GM21825 (cell line): ENCODE measurements around the gene ARHGEF19.
A peak's percentile ranks its signal among the peaks of the same experiment; 100 is the strongest.

Experiments
- ATAC-seq: cut with Tn5 transposase; IDR thresholded peaks from one replicate; pipeline ENCODE4 v1.9.1; 2021; ENCODE audit warnings: mild to moderate bottlenecking, moderate library complexity; ENCODE audit not compliant: unreplicated experiment

ARHGEF19 gene

DNA sequence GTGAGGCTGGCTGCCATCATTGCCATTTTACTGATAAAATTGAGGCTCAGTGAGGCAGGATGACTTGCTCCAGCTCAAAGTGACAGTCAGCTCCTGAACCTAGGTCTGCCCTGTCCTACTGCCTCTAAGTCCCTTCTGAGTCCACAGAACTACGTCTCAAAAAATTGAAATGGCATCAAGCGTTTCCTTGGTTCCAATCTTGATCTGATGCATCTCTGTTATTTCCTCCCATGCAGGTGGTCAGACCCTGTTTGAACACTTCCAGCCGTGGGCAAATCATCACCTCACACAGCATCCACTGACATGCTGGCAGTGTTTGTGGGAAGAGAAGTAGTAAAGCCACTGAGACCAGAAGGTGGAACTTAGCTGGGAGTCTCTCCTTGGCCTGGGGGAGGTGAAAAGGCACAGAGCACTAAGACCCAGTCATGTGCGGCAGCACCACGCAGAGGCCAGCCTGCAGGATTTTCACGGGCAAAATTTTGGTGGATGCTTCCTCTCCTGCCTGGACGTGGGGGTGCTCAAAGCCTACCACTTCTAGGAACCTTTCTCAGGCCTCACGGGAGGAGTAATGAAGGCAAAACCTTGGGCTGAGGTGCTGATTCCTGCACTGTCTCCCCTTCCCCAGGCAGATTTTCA lies 32.3 kb upstream of the ARHGEF19 start:
- no peak for ATAC-seq

- no peak for ATAC-seq
Measured at GRCh38 chr1:16243936-16244649, 31.6 kb upstream of the ARHGEF19 start.

GRCh38 chr1:16243215-16243610 lies 30.8 kb upstream of the ARHGEF19 start:
- ATAC-seq = no peak

DNA sequence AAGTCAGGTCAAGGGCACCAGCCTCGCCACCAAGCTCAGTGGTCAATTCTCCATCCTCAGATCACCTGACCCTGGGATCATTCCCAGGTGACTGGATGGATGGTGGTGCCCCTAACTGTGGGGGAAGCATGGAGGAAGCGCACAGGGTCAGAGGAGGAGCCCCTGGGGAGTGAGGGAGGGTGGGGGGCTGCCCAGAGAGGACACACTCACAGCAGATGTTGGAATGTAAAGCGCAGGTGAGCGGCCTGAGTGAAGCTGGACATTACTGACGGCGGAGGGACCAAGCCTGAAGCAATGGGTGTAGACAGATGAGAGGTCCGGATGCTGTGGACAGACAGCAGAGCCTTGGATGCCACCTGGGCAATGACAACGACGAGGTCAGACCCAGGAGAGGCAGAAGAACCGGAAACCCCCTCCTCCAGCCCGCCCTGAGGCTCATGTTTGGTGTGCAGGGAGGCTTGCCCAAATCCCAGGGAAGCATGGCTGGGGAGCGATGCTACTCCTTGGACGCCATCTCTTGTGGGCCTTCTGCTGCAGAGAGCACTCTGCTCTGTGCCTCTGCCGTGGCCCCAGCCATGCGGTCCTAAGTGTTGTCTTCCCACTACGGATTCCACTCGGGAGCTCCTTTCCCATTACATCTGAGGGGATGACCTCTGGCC lies 30.2 kb upstream of the ARHGEF19 start:
- ATAC-seq = no peak

- ATAC-seq = no peak
Measured at GRCh38 chr1:16241221-16241708, 28.8 kb upstream of the ARHGEF19 start.

- no peak for ATAC-seq
Measured at GRCh38 chr1:16239972-16240491, 27.6 kb upstream of the ARHGEF19 start.

DNA sequence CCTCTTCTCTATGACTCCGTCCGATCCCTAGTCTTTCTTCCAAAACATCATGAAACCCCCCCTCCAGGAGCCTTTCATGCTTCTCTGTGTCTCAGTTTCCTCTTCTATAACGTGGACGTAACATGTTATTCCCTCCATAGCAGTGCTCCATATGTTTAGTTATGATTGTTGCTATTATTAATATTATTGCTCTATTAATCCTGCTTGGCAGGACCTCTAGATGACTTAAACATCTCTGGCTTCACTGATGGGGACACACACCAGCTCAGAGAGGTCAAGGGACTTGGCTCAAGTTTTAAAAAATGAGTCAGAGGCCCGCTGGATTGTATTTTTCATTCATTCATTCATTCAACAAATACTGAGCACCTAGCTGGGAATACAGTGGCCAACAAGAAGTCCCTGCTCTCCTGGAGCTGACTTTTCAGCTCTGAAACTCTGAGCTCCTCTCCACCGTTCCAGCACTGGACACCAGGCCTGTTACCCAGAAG lies 24.9 kb upstream of the ARHGEF19 start:
- no peak for ATAC-seq

DNA sequence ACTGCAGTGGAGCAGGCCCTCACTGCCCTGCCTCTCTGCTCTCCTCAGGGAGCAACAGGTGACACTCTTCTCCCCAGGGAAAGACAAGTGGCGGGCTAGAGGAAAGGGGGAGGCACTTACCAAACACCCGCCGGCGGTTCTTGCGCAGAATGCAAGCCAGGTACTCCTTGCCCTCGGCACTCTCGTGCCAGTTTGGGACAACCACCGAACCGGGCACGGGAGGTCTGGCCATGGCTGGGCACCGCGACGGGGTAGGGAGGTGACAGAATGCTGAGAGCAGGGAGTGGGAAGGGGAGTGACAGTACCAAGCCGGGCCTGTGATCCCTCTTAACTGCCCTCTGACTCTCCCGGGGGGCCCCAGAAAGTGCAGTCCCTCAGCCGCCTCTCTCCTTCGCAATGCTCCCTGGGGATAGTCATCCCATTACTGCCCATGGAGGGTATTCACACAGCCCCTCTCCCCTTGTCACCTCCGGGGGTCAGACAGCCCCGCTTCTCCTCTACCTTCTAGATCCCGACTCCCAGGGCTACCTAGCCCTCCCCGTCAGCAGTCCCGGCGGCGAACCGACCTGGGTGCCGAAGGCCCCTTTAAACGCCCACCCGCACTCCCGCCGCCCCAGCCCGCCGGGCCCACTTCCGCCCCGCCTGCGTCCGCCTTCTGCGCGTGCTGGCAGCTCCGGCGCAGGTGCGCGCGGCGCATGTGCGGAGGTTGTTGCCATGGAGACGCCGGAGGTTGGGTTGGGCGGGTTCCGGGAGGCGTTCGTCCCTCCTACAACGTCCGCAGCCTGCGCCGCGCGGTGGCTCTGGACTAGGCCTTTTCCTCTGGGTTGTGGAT lies 24.3 kb upstream of the ARHGEF19 start, which contains the start of gene CPLANE2:
Gene CPLANE2 (minus strand): TSS at position 673 of the 832 bp plus-strand sequence. CDS start 441 bp downstream, at position 232.
- peak; percentile 81 for ATAC-seq

- peak; percentile 45 for ATAC-seq
Measured at GRCh38 chr1:16235944-16236510, 23.6 kb upstream of the ARHGEF19 start.

- no peak for ATAC-seq
Measured at GRCh38 chr1:16235347-16235746, 22.9 kb upstream of the ARHGEF19 start.

GRCh38 chr1:16233431-16233830 lies 21.0 kb upstream of the ARHGEF19 start:
- ATAC-seq = no peak

DNA sequence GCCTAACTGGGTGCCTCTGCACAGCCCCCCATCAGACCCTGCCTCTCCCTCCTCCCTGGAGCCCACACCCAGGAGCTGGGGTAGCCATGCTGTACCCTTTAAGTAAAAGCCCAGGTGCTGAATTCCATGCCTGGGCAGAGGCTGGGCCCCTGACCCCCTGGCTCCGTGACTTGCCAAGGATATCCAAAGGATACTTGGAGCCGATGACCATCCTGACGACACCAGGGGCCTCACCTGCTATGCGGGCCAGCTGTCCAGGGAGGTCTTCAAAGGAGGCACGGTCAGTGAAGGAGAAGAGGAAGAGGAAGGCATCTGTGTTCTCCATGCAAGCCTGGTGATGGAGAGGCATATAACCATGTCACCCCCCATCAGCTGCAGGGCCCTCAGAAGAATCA lies 19.9 kb upstream of the ARHGEF19 start:
- ATAC-seq = no peak

DNA sequence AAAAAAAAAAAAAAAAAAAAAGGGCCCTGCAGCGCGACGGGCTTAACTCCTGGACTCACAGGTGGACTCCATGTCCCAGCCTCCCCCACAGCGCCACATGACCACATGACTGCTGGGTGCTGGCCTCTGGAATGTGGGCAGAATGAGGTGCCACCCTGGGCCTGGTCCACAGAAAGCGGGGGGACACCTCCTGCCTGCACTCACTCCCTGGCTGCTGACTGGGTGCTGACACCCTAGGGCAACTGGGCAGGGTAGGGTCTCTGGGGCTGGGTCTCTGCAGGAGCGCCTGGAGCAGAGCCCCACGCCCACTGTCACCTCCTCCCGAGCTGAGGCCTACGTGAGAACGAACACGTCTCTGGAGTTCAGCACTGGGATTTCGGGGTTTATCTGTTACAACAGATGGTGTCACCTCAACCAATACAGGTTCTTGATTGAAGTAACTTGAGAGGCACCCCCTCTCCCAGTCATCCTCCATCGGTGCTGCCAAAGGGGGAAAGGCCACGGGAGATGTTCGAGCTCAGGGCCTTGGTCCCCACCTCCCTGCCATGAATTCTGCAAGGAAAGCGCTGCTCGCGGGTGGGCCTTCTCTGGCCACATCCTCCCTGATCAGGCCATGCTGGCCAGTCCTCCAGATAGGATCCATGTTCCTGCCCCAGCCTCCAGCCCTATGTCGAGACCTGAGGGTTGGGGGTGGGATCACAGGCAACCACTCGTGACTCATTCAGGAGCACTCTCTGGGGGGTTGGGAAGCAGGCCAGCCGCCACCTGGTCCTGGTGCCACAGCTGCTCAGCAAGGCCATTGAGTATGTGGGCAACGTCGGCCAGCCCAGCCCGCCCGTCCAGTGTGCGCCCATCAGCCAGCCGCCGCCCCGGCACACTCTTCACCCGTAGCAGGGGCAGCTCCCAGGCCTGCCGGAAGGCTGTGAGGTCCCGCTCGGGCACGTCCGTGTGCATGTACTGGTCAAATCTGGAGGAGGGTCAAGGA lies 19.2 kb upstream of the ARHGEF19 start:
- no peak for ATAC-seq

- no peak for ATAC-seq
Measured at GRCh38 chr1:16230744-16231143, 18.3 kb upstream of the ARHGEF19 start.

GRCh38 chr1:16229976-16230740 lies 17.7 kb upstream of the ARHGEF19 start:
- ATAC-seq = no peak

DNA sequence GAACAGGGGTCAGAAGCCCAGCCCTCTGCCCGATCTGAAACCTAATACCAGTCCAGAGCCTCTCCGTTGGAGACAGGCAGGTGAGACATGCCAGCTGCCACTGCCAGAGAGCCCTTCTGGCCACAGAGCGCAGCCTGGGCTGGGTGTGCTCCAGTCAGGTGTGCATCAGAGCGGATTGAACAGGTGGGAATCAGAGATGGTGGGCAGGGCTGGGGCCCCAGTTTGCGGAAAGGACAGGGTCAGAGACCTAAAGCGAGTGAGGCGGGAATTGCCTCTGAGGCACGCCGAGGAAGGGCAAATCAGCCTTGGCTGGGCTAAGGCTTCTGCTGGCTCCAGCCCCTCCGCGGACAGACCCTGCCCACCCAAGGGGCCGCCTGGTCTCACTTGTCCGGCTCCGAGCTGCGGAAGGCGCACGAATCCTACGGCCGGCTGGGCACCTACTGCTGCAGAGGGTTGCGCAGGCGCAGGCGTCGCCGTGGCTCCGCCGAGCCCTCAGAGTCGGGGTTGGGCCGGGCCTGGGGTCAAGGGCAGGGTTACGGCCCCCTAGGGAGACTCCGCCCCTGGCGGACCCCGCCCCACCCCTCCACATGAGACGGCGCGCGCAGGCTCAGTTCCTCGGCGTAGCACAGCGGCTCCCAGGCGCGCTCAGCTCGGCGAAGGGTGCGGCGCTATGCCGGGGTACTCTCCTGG lies 14.2 kb upstream of the ARHGEF19 start:
- no peak for ATAC-seq

- no peak for ATAC-seq
Measured at GRCh38 chr1:16226129-16226489, 13.7 kb upstream of the ARHGEF19 start.

DNA sequence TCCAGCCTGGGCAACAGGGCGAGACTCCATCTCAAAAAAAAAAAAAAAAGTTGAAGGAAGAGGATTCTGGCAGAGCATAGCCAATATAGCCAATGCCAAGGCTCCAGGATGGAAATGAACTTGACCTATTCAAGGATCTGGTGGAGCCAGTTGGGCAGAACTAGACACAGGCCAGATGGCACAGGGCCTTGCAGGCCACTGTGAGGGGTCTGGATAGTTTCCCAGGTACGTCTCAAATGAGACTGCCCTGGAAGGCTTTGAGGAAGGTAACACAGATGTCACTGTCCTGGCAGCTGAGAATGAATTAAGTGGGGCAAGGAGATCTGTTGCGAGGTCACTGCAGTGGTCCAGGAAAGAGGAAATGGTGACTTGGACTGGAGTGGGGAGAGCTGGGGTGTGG lies 12.0 kb upstream of the ARHGEF19 start:
- ATAC-seq = no peak
